Type B pancreatic cell (in vitro differentiated cells): ENCODE results near the gene SLC6A18. TPM values are rescaled to one million over a fixed set of nuclear protein-coding genes. Genes with fewer than 3 reads are reported as not detected.

Source experiments
- DNase-seq: peaks from one replicate; pipeline ENCODE4 v3.0.0; 2021; ENCODE audit warnings: mixed read lengths; ENCODE audit not compliant: unreplicated experiment; ENCODE audit errors: extremely low spot score
- H3K27ac Mint-ChIP-seq: 2 replicates; pipeline ENCODE4 v1.8.0; 2021; ENCODE audit warnings: mild to moderate bottlenecking, mixed read lengths
- H3K27me3 Mint-ChIP-seq: 2 replicates; pipeline ENCODE4 v1.8.0; 2021; ENCODE audit warnings: mixed read lengths
- H3K36me3 Mint-ChIP-seq: 2 replicates; pipeline ENCODE4 v1.8.0; 2021; ENCODE audit warnings: mixed read lengths
- H3K4me1 Mint-ChIP-seq: one replicate; pipeline ENCODE4 v1.8.0; 2021; ENCODE audit warnings: mixed read lengths; ENCODE audit not compliant: unreplicated experiment
- H3K4me3 Mint-ChIP-seq: 2 replicates; pipeline ENCODE4 v1.8.0; 2021; ENCODE audit warnings: mild to moderate bottlenecking, mixed read lengths
- H3K9me3 Mint-ChIP-seq: 2 replicates; pipeline ENCODE4 v1.8.0; 2021; ENCODE audit warnings: mixed read lengths
- CTCF ChIP-seq: fragments of 200-600 bp; sonication (generic); conservative IDR thresholded peaks from 2 replicates; pipeline ENCODE4 v1.5.0; 2021; ENCODE audit warnings: antibody characterized with exemption, mild to moderate bottlenecking
- total RNA-seq: library from RNA; stranded (reverse); gene quantifications from 2 replicates; pipeline ENCODE4 v1.2.1, GENCODE V29; 2021; ENCODE audit warnings: low replicate concordance

Gene SLC6A18
- total RNA-seq, 1 donor from 2014 or later, result 0.41 TPM

GRCh38 chr5:1249366-1250280 lies 24.4 kb downstream of the SLC6A18 start:
- Mint-ChIP-seq H3K36me3 (no peaks in the 10 kb centered on the region), H3K27ac (no peak overlapping the region), H3K9me3 (no peaks in the 10 kb centered on the region), H3K4me1 (no peaks in the 10 kb centered on the region), H3K4me3 (no peak overlapping the region), H3K27me3 (peaks cover 7% of the 10 kb centered on the region)
- no peak for DNase-seq
- no peak for TF ChIP-seq CTCF

GRCh38 chr5:1251678-1252580 lies 26.7 kb downstream of the SLC6A18 start:
- Mint-ChIP-seq H3K27ac (no peak overlapping the region), H3K4me1 (no peaks in the 10 kb centered on the region), H3K9me3 (no peaks in the 10 kb centered on the region), H3K27me3 (peaks cover 5% of the 10 kb centered on the region), H3K4me3 (no peak overlapping the region), H3K36me3 (no peaks in the 10 kb centered on the region)
- no peak for TF ChIP-seq CTCF
- DNase-seq, result no peak

GRCh38 chr5:1252681-1253080 lies 27.5 kb downstream of the SLC6A18 start:
- H3K4me3 Mint-ChIP-seq, result no peak overlapping the region
- DNase-seq, result no peak
- peaks cover 4% of the 10 kb centered on the region for H3K27me3 Mint-ChIP-seq
- no peak overlapping the region for H3K27ac Mint-ChIP-seq
- no peaks in the 10 kb centered on the region for H3K36me3 Mint-ChIP-seq
- H3K9me3 Mint-ChIP-seq, result no peaks in the 10 kb centered on the region
- TF ChIP-seq CTCF, result no peak
- no peaks in the 10 kb centered on the region for H3K4me1 Mint-ChIP-seq

GRCh38 chr5:1253456-1254105 lies 28.4 kb downstream of the SLC6A18 start:
- DNase-seq, result no peak
- Mint-ChIP-seq H3K4me3 (no peak overlapping the region), H3K36me3 (no peaks in the 10 kb centered on the region), H3K4me1 (no peaks in the 10 kb centered on the region), H3K27ac (no peak overlapping the region), H3K27me3 (peaks cover 4% of the 10 kb centered on the region), H3K9me3 (no peaks in the 10 kb centered on the region)
- TF ChIP-seq CTCF, result no peak

GRCh38 chr5:1254196-1254595 lies 29.0 kb downstream of the SLC6A18 start:
- H3K4me3 Mint-ChIP-seq, result no peak overlapping the region
- no peaks in the 10 kb centered on the region for H3K9me3 Mint-ChIP-seq
- H3K36me3 Mint-ChIP-seq, result no peaks in the 10 kb centered on the region
- H3K4me1 Mint-ChIP-seq, result no peaks in the 10 kb centered on the region
- H3K27ac Mint-ChIP-seq, result no peak overlapping the region
- TF ChIP-seq CTCF, result no peak
- DNase-seq, result no peak
- H3K27me3 Mint-ChIP-seq, result peaks cover 4% of the 10 kb centered on the region
